Measurements from ENCODE around the gene GABBR2. TPM values are rescaled to one million over a fixed set of nuclear protein-coding genes. Genes with fewer than 3 reads are reported as not detected.

The GABBR2 gene
- total RNA-seq, 1 donor from 2014 or later = not detected

DNA sequence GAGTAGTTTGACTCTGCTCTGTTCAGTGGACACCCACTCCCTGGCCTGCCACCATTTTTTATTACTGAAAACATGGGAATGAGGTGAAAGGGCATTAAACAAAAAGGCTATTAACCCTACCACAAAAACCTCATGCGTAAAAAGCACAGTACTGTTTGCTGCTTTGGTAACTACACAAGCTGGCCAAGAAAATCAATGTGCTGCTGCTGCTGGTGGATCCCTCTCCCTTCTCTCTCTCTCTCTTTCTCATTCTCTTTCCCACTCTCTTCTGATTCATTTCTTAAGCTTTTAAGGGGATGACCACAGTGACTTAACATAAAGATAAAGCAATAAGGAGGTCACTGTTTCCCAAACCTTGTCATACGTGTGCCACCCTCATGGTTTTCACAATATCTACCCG lies 270.1 kb downstream of the GABBR2 start:
- intact Hi-C loops (cut with micrococcal nuclease) = no loop called here
- Mint-ChIP-seq H3K27ac (no peak overlapping the region), H3K4me3 (ENCODE audit: low read depth) (no peak overlapping the region), H3K27me3 (ENCODE audit: low read depth) (peaks cover 7% of the 10 kb centered on the region), H3K9me3 (no peaks in the 10 kb centered on the region), H3K4me1 (ENCODE audit: low read depth) (no peaks in the 10 kb centered on the region), H3K36me3 (ENCODE audit: low read depth) (no peaks in the 10 kb centered on the region)
- DNase-seq (ENCODE audit: low spot score) = no peak

DNA sequence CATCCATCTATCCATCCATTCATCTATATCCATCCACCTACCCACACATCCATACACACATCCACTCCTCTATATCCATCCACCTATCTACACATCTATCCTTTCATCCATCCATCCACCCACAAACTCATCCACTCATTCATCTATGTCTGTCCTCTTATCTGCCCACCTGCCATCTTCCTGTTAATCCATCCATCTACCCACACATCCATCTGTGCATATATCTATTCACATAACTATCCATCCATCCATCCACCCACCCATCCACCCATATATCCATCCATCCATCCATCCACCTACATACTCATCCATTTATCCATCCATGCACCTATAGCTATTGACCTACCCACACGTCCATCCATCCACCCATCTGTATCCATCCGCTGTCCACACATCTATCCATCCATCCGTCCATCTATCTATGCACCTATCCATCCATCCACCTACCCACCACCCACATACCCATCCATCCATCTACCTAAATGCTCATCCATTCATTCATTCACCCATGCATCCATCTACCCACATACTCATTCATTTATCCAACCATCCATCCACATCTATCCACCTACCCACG lies 271.2 kb downstream of the GABBR2 start:
- Mint-ChIP-seq H3K36me3 (ENCODE audit: low read depth) (no peaks in the 10 kb centered on the region), H3K9me3 (no peaks in the 10 kb centered on the region), H3K4me3 (ENCODE audit: low read depth) (no peak overlapping the region), H3K27ac (no peak overlapping the region), H3K4me1 (ENCODE audit: low read depth) (no peaks in the 10 kb centered on the region), H3K27me3 (ENCODE audit: low read depth) (peaks cover 3% of the 10 kb centered on the region)
- DNase-seq (ENCODE audit: low spot score) = no peak
- intact Hi-C loops (cut with micrococcal nuclease) = no loop called here

DNA sequence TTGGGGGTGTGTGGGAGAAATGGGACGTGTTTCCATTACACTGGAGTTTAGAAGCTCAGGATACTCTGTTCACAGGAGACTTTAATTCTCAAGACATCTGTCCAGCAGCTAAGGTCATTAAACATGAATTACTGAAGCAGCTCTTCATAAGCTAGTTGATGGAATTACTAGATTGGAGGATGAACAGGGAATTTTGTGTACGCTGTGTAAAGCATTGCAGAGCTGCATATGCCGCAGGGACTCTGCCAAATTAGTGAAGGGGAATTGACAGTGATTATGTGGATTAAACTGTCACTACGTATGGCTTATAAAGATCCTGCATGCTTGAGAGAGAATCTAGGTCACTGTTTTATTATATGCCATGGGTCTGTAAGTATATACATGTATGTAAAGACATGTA lies 275.8 kb downstream of the GABBR2 start:
- H3K9me3 Mint-ChIP-seq = no peaks in the 10 kb centered on the region
- H3K27me3 Mint-ChIP-seq (ENCODE audit: low read depth) = no peaks in the 10 kb centered on the region
- H3K4me1 Mint-ChIP-seq (ENCODE audit: low read depth) = no peaks in the 10 kb centered on the region
- H3K36me3 Mint-ChIP-seq (ENCODE audit: low read depth) = no peaks in the 10 kb centered on the region
- no peak for DNase-seq (ENCODE audit: low spot score)
- no peak overlapping the region for H3K4me3 Mint-ChIP-seq (ENCODE audit: low read depth)
- no peak overlapping the region for H3K27ac Mint-ChIP-seq
- intact Hi-C loops (cut with micrococcal nuclease) = no loop called here

DNA sequence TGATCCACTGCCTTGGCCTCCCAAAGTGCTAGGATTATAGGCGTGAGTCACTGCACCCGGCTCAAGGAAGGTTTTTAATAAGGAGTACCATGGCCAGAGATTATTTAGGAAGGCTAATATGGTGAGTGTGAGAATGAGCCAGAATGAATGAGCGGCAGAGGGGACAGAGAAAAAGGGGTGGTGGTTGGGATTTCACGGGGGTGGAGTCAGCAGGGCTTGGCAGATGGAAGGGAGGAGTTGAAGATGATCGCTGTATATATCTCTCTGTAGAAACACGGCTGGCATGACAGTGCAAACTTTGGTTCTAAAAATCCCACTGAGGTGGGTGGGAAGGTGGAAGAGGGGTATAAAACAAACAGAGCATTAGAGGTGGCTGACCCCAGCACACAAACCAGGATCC lies 276.6 kb downstream of the GABBR2 start:
- no peak for DNase-seq (ENCODE audit: low spot score)
- H3K4me3 Mint-ChIP-seq (ENCODE audit: low read depth) = no peak overlapping the region
- H3K27ac Mint-ChIP-seq = no peak overlapping the region
- no peaks in the 10 kb centered on the region for H3K36me3 Mint-ChIP-seq (ENCODE audit: low read depth)
- intact Hi-C loops (cut with micrococcal nuclease) = no loop called here
- H3K4me1 Mint-ChIP-seq (ENCODE audit: low read depth) = no peaks in the 10 kb centered on the region
- H3K9me3 Mint-ChIP-seq = no peaks in the 10 kb centered on the region
- no peaks in the 10 kb centered on the region for H3K27me3 Mint-ChIP-seq (ENCODE audit: low read depth)

DNA sequence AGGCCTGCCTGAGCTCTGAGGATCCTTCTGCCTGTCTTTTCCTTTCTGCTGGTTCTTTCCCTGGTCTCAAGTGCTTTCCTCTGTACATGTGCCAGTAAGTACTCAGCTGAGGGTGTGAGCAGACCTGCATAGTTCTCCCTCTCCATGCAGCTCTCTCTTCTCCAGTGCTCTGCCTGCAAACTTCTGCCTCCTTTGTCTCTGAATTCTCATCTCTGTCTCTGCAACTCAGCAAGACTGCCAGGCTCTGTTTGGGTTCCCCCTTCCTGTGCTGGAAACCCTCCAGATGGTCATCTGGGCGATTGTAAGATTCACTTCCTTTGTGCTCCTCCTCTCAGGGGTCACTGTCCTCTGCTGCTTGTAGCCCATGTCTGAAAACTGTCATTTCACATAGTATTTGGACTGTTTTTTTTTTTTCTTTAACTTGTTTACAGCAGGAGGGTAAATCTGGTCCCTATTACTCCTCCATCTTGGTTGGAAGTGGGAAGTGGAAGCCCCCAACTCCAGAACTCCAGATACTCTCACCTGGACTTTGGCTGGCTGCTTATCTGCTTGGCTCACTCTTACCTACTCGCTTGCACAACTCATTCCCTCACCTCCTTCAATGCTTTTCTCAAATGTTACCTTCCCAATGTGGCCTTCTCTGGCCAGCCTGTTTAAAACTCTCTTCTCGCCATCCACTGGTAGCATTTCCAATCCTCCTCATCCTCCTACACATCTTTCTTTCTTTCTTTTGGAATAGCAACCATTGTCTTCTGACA lies 278.0 kb downstream of the GABBR2 start:
- no peak overlapping the region for H3K27ac Mint-ChIP-seq
- no peaks in the 10 kb centered on the region for H3K27me3 Mint-ChIP-seq (ENCODE audit: low read depth)
- no peaks in the 10 kb centered on the region for H3K9me3 Mint-ChIP-seq
- no peaks in the 10 kb centered on the region for H3K36me3 Mint-ChIP-seq (ENCODE audit: low read depth)
- DNase-seq (ENCODE audit: low spot score) = no peak
- no peak overlapping the region for H3K4me3 Mint-ChIP-seq (ENCODE audit: low read depth)
- intact Hi-C loops (cut with micrococcal nuclease) = no loop called here
- H3K4me1 Mint-ChIP-seq (ENCODE audit: low read depth) = no peaks in the 10 kb centered on the region

DNA sequence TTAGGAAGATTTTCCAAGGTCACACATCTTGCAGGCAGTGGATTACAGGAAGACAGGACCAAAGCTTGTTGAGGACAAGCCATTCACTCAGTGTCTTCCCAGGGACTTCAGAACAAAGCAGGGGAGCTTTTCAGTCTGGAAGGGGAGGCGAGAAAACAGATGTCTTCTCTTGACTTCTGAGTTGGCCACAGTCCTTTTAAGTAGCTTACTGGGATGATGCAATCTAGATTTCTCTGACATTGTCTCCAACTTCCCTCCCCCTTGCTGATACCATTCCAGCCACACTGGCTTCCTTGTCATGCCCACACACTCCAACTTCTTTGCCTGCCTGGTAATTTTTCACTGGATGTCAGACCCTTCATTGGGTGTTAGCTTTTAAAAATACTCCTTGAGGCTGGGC lies 279.1 kb downstream of the GABBR2 start:
- intact Hi-C loops (cut with micrococcal nuclease) = no loop called here
- Mint-ChIP-seq H3K9me3 (no peaks in the 10 kb centered on the region), H3K4me3 (ENCODE audit: low read depth) (no peak overlapping the region), H3K27me3 (ENCODE audit: low read depth) (no peaks in the 10 kb centered on the region), H3K27ac (no peak overlapping the region), H3K36me3 (ENCODE audit: low read depth) (no peaks in the 10 kb centered on the region), H3K4me1 (ENCODE audit: low read depth) (no peaks in the 10 kb centered on the region)
- DNase-seq (ENCODE audit: low spot score) = no peak

DNA sequence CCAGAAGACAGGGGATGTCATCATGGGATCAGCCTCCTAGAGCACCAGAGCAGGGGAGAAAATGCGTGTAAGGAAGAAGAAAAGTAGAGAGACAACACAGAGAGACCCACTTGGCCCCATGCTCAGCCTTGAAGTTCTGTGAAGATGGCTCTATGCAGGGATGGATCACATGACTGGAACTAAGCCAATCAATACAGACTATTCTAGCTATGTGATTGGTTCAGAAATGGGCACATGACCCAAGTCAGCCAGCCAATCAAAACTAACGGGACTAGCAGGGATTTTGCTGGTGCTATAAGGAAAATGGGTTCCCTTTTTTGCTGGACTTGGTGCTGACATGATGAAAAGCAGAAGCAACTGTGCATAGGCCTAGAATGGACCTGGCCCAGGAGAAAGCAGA lies 280.3 kb downstream of the GABBR2 start:
- Mint-ChIP-seq H3K36me3 (ENCODE audit: low read depth) (no peaks in the 10 kb centered on the region), H3K9me3 (no peaks in the 10 kb centered on the region), H3K4me3 (ENCODE audit: low read depth) (no peak overlapping the region), H3K27ac (no peak overlapping the region), H3K4me1 (ENCODE audit: low read depth) (no peaks in the 10 kb centered on the region), H3K27me3 (ENCODE audit: low read depth) (no peaks in the 10 kb centered on the region)
- DNase-seq (ENCODE audit: low spot score) = no peak
- intact Hi-C loops (cut with micrococcal nuclease) = no loop called here

DNA sequence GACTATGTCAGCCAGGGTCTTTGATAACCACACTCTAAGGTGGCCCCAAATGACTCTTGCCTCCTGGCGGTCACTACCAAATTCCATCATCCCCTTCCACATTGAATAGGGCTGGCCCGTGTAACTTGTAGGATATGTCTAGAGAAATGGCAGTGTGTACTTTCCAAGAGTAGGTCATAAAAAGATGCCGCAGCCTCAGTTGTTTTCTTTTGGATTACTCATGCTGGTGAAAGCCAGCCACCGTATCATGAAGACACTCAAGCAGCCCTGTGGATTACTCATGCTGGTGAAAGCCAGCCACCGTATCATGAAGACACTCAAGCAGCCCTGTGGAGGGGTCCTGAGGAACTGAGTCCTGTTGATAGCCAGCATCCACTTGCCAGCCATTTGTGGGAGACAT lies 281.2 kb downstream of the GABBR2 start:
- Mint-ChIP-seq H3K27me3 (ENCODE audit: low read depth) (no peaks in the 10 kb centered on the region), H3K36me3 (ENCODE audit: low read depth) (no peaks in the 10 kb centered on the region), H3K27ac (no peak overlapping the region), H3K4me3 (ENCODE audit: low read depth) (no peak overlapping the region), H3K9me3 (no peaks in the 10 kb centered on the region), H3K4me1 (ENCODE audit: low read depth) (no peaks in the 10 kb centered on the region)
- no peak for DNase-seq (ENCODE audit: low spot score)
- intact Hi-C loops (cut with micrococcal nuclease) = no loop called here

DNA sequence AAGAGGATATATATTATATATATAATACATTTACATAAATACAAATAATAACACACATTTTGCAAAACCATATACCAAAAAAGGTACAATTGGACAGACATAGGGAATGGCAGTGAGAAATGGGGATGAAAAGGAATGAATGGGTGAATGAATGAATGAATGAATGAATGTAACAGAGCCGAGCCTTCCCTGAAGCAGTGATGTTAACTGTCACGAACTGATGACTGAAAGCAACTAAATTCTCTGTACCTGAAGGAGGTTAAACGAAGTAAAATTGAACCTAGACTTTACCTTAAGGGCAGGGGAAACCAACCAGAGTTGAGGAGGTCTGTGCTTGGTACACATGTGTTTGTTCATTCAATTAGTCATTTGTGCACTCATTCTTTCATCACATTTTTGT lies 283.7 kb downstream of the GABBR2 start:
- no peak overlapping the region for H3K27ac Mint-ChIP-seq
- H3K27me3 Mint-ChIP-seq (ENCODE audit: low read depth) = no peaks in the 10 kb centered on the region
- H3K9me3 Mint-ChIP-seq = no peaks in the 10 kb centered on the region
- DNase-seq (ENCODE audit: low spot score) = no peak
- intact Hi-C loops (cut with micrococcal nuclease) = no loop called here
- H3K4me3 Mint-ChIP-seq (ENCODE audit: low read depth) = no peak overlapping the region
- no peaks in the 10 kb centered on the region for H3K36me3 Mint-ChIP-seq (ENCODE audit: low read depth)
- no peaks in the 10 kb centered on the region for H3K4me1 Mint-ChIP-seq (ENCODE audit: low read depth)

DNA sequence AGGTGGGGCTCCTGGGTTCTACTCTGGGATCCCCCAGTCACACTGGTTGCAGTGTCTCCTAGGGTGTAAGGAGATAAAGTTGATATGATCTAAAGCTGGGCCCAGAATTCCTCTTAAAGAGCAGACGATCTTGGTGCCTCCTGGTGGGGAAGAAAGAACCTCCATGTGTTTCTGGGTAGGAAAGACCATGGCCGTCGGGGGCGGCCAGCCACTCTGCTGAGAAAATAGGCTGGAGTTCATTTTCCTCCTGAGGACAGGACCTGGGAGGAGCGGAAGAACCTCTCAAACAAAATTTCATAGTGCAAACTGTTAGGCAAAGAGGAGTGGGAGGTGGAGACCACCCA lies 289.5 kb downstream of the GABBR2 start:
- H3K27ac Mint-ChIP-seq = no peak overlapping the region
- no peaks in the 10 kb centered on the region for H3K9me3 Mint-ChIP-seq
- H3K4me1 Mint-ChIP-seq (ENCODE audit: low read depth) = no peaks in the 10 kb centered on the region
- intact Hi-C loops (cut with micrococcal nuclease) = no loop called here
- H3K4me3 Mint-ChIP-seq (ENCODE audit: low read depth) = no peak overlapping the region
- DNase-seq (ENCODE audit: low spot score) = no peak
- H3K36me3 Mint-ChIP-seq (ENCODE audit: low read depth) = no peaks in the 10 kb centered on the region
- H3K27me3 Mint-ChIP-seq (ENCODE audit: low read depth) = peaks cover 5% of the 10 kb centered on the region

DNA sequence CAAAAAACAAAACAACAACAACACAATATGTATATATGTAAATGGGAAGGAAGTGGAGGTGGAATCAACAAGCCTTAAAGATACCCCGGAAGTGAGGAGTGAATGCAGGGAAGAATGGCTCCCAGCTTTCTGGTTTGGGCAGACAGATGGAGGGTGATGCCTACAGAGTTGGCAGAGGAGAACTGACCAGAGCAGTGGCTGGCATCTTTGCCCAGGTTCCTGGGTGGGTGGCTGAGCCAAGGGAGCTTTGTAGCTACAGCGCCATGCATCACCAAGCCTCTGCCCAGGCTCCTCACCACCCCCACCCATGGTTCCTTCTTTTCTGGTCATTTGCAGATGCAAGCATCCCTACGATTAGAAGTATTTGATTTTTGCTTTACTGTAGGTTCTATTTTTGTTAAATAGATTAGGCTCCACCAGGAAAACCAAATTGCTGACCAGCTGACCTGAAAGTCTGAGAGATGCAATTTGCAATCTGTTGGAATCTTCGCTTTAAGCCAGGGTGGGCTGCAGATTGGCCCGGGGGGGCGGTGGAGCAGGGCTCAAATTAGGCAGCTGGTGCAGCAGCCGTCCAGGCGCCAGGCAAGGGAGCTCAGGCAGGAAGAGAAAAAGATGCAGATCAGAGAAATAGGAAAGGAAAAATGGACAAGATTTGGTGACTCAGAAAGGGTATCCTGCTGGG lies 290.0 kb downstream of the GABBR2 start:
- Mint-ChIP-seq H3K27me3 (ENCODE audit: low read depth) (peaks cover 5% of the 10 kb centered on the region), H3K27ac (no peak overlapping the region), H3K36me3 (ENCODE audit: low read depth) (no peaks in the 10 kb centered on the region), H3K4me1 (ENCODE audit: low read depth) (no peaks in the 10 kb centered on the region), H3K9me3 (no peaks in the 10 kb centered on the region), H3K4me3 (ENCODE audit: low read depth) (no peak overlapping the region)
- intact Hi-C loops (cut with micrococcal nuclease) = no loop called here
- no peak for DNase-seq (ENCODE audit: low spot score)

DNA sequence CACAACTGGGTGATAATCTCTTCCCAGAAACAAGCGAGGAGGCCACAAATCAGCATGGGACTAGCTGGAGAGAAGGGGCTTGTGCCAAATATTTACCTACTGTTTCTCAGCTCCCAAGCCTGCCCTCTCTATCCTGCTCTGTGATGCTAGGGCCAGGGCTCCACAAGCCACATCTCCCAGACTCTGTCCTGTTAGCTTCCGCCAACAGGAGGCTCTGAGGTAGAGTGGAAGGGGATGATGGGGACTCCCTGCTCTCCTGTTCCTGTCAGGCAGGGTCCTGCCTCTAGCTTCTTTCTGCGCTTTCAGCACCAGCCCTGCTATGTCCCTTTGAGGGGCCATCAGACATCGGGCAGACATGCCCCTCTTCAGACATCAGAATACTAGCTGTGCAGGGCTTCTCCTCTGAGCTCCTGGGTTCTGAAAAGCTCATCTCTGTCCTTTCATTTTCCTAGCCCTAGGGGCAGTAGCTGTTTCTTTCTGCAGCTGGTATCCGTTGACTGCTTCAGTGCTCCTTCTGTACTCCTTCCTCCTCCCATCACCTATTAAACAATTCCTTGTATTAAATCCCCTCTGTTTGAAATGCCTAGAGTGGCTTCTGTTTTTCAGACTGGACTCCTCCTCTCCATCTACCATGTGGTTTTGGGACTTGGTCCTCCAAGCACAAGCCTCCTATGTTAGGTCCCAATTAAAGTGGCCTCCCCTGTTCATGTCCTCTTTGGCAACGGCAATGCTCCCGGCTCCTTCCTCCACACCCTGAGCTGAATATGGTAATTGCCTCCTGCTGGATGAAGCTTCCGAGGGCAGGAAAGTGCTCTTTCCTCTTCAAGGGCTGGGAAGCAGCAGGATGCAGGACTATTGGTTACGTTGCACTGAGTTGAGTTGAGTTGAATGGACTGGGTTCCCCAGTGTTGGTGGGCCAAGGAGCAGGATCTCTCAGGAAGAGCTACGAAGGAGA lies 292.2 kb downstream of the GABBR2 start:
- H3K27me3 Mint-ChIP-seq (ENCODE audit: low read depth) = peaks cover 5% of the 10 kb centered on the region
- H3K4me1 Mint-ChIP-seq (ENCODE audit: low read depth) = no peaks in the 10 kb centered on the region
- no peak overlapping the region for H3K27ac Mint-ChIP-seq
- no peaks in the 10 kb centered on the region for H3K36me3 Mint-ChIP-seq (ENCODE audit: low read depth)
- no peak overlapping the region for H3K4me3 Mint-ChIP-seq (ENCODE audit: low read depth)
- DNase-seq (ENCODE audit: low spot score) = no peak
- intact Hi-C loops (cut with micrococcal nuclease) = no loop called here
- no peaks in the 10 kb centered on the region for H3K9me3 Mint-ChIP-seq

Data from activated T-helper 2 cell treated with anti-CD3 and anti-CD28 coated beads, Interferon-gamma antibody, Interleukin-2, Interleukin-4, amounts not matched to agents 10 μg/mL and 5 μg/mL and 100 μg/mL, durations not matched to agents 14 hours and 24 hours and 36 hours (primary cell).